GM21526 (cell line): ENCODE results near the gene PHF14.

ENCODE experiments used
- ATAC-seq: cut with Tn5 transposase; IDR thresholded peaks from one replicate; pipeline ENCODE4 v1.9.1; 2021; ENCODE audit warnings: moderate library complexity; ENCODE audit not compliant: unreplicated experiment, low FRiP score

The PHF14 gene

GRCh38 chr7:11195502-11195901 lies 221.8 kb downstream of the PHF14 start:
- no peak for ATAC-seq

- no peak for ATAC-seq
Observed at GRCh38 chr7:11196143-11196542, 222.5 kb downstream of the PHF14 start.

- no peak for ATAC-seq
Observed at GRCh38 chr7:11203224-11203623, 229.6 kb downstream of the PHF14 start.

GRCh38 chr7:11203683-11204082 lies 230.0 kb downstream of the PHF14 start:
- no peak for ATAC-seq

- no peak for ATAC-seq
Observed at GRCh38 chr7:11206177-11206899, 232.7 kb downstream of the PHF14 start.

- ATAC-seq: no peak
Observed at GRCh38 chr7:11207565-11207964, 233.9 kb downstream of the PHF14 start.

- no peak for ATAC-seq
Observed at GRCh38 chr7:11208883-11209465, 235.3 kb downstream of the PHF14 start.

GRCh38 chr7:11210374-11210773 lies 236.7 kb downstream of the PHF14 start:
- no peak for ATAC-seq

- peak; percentile 81 for ATAC-seq
Observed at GRCh38 chr7:11212080-11212711, 238.5 kb downstream of the PHF14 start.

GRCh38 chr7:11212816-11213215 lies 239.1 kb downstream of the PHF14 start:
- ATAC-seq: no peak

GRCh38 chr7:11213266-11213665 lies 239.6 kb downstream of the PHF14 start:
- ATAC-seq: no peak

GRCh38 chr7:11216276-11216675 lies 242.6 kb downstream of the PHF14 start:
- no peak for ATAC-seq

- no peak for ATAC-seq
Observed at GRCh38 chr7:11217848-11218565, 244.3 kb downstream of the PHF14 start.
